Measurements from ENCODE around the gene PPP1R9A.

PPP1R9A gene

DNA sequence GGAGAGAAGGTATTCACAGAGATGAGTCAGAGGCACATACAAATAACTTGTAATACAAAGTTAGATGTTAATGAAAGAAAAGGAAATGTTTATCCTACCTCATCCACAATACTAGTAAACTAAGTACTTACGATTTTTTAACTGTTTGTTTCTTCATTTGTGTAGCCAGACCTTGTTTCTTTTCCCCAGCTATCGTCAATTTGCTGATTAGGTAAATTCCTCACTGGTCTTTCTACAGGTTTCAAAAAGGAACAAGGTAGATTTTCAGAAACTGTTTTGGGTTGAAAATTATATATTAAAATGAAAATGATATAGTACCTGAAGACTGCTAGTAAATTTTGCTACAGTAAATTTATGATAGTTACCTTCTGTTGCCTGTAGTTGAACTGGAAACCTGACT lies 360.4 kb downstream of the PPP1R9A start:
- DNase-seq (ENCODE audit: extremely low read depth, low read depth): no peak
- TF ChIP-seq, protein P1, sequence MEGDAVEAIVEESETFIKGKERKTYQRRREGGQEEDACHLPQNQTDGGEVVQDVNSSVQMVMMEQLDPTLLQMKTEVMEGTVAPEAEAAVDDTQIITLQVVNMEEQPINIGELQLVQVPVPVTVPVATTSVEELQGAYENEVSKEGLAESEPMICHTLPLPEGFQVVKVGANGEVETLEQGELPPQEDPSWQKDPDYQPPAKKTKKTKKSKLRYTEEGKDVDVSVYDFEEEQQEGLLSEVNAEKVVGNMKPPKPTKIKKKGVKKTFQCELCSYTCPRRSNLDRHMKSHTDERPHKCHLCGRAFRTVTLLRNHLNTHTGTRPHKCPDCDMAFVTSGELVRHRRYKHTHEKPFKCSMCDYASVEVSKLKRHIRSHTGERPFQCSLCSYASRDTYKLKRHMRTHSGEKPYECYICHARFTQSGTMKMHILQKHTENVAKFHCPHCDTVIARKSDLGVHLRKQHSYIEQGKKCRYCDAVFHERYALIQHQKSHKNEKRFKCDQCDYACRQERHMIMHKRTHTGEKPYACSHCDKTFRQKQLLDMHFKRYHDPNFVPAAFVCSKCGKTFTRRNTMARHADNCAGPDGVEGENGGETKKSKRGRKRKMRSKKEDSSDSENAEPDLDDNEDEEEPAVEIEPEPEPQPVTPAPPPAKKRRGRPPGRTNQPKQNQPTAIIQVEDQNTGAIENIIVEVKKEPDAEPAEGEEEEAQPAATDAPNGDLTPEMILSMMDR (IDR thresholded peaks at IDR 0.05; ENCODE audit: low read depth, low read length): no peak

DNA sequence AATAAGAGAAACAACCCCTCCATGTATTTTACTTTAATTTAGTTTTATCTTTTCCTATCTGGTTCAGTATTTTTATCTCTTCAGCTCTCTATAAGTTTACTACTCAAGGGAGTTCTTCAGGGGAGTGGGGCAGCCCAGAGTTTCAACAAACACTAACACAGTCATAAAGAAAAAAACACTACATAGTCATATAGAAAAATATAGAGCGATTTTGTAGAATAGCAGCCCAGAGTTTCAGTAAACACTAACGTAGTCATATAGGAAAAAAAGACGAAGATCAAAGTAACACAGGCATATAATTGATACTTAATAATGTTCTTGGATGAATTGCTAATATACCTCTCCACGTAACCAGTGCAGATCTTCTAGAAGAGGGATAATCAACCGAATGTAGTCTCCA lies 362.2 kb downstream of the PPP1R9A start:
- TF ChIP-seq, protein P1 (IDR thresholded peaks at IDR 0.05; ENCODE audit: low read depth, low read length): no peak
- no peak for DNase-seq (ENCODE audit: extremely low read depth, low read depth)

DNA sequence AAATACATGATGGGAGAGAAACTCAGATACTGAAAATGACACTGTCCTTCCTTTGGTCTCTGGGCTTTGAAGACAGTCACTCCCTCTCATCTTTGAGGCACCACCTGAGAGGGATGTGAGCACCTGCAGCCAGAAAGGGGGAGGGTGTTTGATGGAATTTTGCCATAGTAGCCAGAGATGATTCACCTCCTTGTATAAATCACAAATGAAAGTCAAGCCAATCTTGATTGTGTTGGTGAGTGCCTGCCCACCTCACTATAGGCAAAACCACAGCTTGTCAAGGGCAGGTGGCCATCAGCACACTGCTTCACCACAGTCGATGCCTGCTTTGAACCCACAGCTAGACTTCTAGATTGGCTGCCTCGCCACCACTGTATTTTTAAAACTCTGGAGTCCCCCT lies 368.7 kb downstream of the PPP1R9A start:
- no peak for DNase-seq (ENCODE audit: extremely low read depth, low read depth)

DNA sequence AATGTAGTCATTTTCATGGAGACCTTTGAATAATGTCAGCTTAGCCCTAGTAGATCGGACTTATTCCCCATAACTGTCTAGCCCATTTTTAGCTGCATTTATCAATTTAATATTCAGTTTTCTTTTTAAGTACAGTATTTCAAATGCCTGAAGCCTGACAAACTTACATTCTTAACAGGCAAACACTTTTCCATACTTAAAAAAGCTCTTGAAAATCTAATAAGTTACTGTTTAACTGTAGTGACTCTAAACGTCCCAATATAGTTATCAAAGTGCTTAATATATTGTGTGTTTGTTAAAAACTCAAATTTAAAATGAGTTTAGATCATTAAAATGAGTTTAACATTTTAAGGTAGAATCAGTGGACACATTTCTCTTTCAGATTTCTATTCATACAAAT lies 372.0 kb downstream of the PPP1R9A start:
- DNase-seq (ENCODE audit: extremely low read depth, low read depth): no peak
- TF ChIP-seq, protein P1 (IDR thresholded peaks at IDR 0.05; ENCODE audit: low read depth, low read length): no peak

More for the DNA sequence above, 368.7 kb downstream of the PPP1R9A start:
- TF ChIP-seq, protein P1 (IDR thresholded peaks at IDR 0.05; ENCODE audit: low read depth, low read length): no peak

DNA sequence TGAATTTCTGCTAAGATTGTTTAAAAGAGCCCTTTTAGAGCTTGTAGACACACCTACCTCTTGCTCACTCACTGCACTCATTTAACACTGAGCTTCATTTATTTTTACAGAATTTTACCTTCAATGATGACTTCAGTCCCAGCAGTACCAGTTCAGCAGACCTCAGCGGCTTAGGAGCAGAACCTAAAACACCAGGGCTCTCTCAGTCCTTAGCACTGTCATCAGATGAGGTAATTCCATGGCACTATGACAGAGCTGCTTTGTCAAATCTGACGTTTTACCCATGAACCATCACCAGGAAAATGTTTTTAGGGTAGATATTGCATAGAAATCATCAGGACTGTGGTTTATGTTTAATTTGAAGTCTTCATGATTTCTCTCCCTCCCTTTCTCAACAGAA lies 378.7 kb downstream of the PPP1R9A start:
- TF ChIP-seq, protein P1 (IDR thresholded peaks at IDR 0.05; ENCODE audit: low read depth, low read length): no peak
- DNase-seq (ENCODE audit: extremely low read depth, low read depth): no peak

DNA sequence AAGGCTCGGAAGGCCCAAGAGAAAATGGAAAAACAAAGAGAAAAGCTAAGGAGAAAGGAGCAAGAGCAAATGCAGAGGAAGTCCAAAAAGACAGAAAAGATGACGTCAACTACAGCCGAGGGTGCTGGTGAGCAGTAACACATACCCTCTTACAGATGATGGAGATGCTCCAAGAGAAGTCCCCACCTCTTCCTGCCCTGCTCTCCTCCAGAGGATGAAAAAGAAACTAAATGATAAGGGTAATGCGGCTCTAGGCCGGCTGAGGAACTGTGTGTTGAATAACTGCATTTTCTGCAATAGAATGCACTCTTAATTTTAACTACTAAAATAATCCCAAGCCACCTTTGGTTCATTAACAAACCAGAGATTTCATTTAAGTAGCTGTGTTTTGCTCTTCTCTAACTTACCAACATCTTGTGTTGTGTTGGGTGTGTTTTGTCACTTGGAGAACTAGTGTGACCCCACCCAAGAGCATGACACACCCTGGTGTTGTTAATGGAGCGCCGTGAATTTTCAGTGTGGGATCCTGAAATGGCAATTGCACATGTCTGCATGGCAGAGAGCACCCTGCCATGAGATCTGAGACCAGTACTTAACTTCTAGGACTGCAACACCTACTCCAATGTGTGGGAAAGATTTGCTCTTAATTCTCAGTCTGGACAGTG lies 382.9 kb downstream of the PPP1R9A start:
- no peak for DNase-seq (ENCODE audit: extremely low read depth, low read depth)
- TF ChIP-seq, protein P1 (IDR thresholded peaks at IDR 0.05; ENCODE audit: low read depth, low read length): no peak

DNA sequence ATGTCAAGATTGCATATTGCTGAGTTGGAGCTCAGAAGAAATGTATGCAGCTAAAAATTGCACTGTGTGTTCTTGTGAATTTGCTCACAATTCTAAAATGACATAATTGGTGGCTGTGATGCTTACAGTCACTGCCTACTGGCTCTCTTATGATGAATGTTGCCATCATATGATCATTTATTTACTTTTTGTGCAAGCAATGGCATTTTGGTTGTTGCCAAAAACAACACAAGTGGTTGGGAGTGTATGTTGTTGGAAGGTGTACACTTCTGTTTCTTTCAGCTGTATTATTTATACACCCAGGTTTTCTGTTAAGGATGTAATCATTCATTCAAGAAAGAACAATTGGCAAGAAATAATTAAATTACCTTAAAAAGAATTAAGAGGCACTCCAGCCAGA lies 388.0 kb downstream of the PPP1R9A start:
- no peak for DNase-seq (ENCODE audit: extremely low read depth, low read depth)
- TF ChIP-seq, protein P1 (IDR thresholded peaks at IDR 0.05; ENCODE audit: low read depth, low read length): no peak

All from AG09319 (cell line).